NCI-H510A treated with DMSO at 0.1 percent for 48 hours (cell line): ENCODE results near the gene TAF10.

Experiments used
- DNase-seq: peaks from one replicate; lab custom pipeline; 2025; lab: John Stamatoyannopoulos, UW

TAF10 gene

DNA sequence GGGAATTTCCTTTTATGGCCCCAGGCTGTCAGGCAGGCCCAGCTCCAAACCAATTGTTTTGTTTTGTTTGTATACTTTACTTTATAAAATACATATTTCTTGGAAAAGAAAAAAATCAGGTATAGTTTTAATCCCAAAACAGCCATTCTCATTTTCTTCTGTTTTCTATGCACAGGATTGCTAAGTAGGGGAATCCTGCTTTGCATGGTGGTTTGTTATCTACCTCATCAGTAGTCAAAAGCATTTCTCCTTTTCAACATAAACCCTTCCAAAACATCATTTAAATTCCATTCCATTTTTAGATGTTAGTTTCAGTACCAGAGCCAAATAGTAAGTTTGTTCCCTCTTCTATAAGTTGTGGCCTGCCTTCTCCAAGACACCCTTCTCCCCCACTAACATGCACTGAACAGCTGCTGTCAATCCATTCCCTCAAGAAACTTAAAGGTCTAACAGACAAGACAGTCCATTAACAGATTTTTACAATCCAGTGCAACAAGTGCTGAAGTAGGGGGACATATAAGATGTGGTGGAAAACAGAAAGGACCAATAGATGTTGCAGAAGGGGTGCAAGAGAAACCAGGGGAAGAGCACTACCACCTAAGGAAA is 4.7 kb downstream of the TAF10 start:
- DNase-seq, result no peak

DNA sequence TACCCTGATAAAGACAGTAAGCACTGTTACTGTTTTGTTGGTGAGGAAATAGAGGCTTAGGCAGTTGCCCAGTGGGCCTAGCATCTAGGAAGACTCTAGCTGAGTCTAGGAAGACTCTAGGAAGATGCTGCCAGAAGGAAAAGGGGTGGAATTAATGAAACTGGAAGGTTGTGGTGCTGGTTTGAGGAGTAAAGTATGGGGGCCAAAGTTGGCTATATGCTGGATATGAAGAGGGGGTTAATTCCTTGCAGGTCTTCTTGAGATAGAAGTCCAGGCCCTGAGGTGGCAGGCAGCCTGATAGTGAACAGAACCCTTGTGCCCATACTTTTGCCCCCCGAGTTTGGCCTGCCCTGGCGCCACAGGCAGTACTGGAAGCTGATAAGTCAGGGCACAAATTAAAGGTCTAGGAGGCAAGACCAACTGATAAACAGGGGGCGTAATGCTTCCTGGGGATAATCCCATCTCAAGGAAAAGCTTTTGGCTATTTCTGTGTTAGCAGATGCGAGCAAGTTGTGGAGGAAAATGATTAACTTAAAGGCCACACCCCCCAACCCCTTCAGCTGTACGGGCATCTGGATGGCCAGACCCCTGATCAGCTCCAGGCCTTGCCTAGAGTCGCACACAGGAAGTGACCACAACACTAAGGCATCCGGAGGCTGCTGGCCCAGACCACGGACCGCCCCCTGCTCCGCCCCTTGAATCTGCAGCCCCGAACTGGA is 5.4 kb downstream of the TAF10 start:
- DNase-seq, result peak; percentile 32

DNA sequence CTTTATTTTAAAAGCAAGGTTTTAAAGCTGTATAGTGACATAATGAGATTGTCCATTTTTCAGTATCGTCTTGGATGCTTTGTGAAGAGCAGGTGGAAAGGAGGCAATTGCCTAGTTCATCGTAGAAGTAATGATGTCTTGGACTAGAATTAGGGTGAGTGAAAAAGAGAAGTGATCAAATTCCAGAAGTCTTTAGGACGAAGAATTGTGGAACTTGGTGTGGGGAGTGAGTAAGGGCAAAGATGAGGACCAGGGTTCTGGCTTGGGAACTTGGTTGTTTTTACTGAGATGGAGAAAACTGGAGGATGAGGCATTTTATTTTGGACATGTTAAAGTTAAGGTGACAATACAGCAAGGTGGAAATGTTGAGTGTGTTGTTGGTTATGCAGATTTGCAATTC is 7.2 kb downstream of the TAF10 start:
- no peak for DNase-seq

GRCh38 chr11:6604081-6604626 is 7.9 kb downstream of the TAF10 start:
- peak; percentile 15 for DNase-seq

- DNase-seq, result peak; percentile 48
Observed at GRCh38 chr11:6603287-6604080, 8.5 kb downstream of the TAF10 start, which contains the start of the genes ILK and RRP8. TSS of gene ILK (plus strand) at chr11:6603774. CDS start at chr11:6604272, 498 bp downstream. TSS of gene RRP8 (minus strand) at chr11:6603616. CDS start at chr11:6603502, 114 bp downstream.

DNA sequence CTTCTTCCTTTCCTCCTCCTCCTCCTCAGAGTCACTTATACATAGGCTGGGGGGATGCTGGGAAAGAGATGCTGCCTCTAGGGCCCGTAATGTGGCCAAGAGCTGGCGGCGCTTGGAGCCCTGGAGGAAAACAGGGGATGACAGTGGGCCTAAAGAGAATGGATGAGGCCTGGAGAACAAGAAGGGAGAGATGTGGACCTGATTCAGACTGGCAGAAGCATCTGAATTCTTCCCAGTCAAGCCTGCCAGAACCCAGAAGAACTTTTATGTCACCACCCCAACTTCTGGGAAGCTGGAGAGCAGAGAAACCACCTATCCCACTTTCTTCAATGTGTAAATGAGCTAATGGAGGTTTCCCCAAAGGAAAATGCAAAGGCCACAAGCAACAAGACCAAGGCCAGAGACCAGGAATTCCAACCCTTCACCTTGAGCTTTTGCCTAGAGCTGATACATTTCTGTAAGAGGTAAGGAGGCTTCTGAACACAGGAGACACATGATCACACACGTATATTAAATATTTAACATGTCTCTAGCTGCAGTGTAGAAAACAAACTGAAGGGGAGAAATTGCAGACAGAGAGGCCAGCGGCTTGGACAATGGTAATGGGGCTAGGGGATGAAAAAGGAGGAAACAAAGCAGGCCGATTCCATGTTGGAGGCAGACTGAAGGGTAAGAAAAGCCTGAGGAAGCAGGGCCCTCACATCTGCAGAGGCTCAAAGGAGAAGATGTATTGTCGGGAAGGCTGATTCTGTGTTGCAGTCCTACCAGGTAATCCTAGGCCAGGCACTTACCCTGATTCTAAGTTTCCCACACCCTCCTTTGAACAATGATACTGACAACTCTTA is 9.7 kb downstream of the TAF10 start:
- DNase-seq, result no peak

DNA sequence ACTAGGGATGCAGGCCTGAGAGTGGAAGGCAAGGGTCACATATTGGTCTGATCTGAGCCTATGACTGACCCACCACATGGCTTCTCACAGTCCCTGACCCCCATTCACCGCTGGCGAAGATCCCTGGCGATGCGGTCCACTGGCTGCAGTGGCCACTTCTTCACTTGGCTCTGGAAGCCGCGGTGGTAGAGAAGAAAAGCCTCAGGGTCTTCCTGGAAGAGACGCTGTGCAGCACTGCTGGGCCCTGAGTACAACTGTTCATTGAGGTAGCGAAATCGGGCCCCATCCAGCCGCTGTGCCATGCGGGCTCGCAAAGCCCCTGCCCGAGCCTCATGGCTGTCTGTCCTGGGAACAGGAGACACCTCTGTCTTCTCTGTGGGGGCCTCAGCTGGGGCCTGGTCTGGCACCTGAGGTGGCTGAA is 11.0 kb downstream of the TAF10 start:
- DNase-seq, result no peak

- DNase-seq, result no peak
Observed at GRCh38 chr11:6599881-6600390, 12.1 kb downstream of the TAF10 start.

- no peak for DNase-seq
Observed at GRCh38 chr11:6599449-6599848, 12.6 kb downstream of the TAF10 start.

DNA sequence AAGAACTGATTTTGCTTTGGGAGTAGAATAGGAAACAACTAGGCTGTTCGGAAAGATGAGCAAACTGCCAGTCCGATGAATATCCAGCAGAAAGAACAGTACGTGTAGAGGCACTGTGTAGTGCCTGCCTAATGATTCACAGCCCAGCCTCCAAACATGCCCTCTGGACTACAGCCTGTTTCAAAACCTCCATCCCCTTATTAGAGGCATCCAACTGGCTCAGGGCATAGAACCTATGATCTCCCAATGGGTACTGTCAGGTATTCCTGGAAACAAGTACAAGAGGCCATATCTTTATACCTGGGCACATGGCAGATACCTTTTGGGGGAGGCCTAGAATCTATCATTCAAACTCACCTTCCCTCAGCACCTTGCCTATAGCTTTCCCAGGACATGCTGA is 13.5 kb downstream of the TAF10 start:
- DNase-seq, result no peak

DNA sequence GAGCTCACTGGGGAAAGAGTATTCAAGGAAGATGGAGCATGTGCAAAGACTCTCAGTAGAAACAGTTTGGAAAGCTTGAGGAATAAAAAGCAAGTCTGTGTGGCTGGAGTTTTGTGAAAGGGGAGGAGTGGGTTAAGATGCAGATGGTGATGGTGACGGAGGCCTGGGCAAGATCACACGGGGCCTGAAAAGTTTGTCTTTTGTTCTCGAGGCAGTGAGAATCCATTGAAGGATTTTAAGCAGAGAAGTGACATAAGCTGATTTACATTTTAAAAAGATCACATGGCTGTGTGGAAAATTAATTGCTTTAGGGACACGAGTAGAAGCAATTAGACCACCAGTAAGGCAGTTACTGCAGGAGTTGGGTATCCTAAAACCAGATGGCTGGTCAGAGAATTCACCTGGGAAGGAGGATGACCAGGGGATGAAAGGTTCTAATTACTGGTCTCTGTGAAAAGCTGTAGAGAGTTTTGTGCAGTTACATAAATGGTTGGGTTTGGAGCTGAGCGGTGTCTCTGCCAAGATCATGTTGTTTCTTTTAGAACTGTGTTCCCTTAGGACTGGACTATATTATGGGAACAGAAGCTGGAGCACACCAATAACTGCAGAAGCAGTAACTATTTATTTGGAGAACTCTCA is 15.7 kb downstream of the TAF10 start:
- no peak for DNase-seq

- DNase-seq, result no peak
Observed at GRCh38 chr11:6594142-6594768, 17.8 kb downstream of the TAF10 start.

GRCh38 chr11:6588018-6588417 is 24.0 kb downstream of the TAF10 start:
- no peak for DNase-seq

GRCh38 chr11:6587360-6587953 is 24.6 kb downstream of the TAF10 start:
- peak; percentile 3 for DNase-seq

DNA sequence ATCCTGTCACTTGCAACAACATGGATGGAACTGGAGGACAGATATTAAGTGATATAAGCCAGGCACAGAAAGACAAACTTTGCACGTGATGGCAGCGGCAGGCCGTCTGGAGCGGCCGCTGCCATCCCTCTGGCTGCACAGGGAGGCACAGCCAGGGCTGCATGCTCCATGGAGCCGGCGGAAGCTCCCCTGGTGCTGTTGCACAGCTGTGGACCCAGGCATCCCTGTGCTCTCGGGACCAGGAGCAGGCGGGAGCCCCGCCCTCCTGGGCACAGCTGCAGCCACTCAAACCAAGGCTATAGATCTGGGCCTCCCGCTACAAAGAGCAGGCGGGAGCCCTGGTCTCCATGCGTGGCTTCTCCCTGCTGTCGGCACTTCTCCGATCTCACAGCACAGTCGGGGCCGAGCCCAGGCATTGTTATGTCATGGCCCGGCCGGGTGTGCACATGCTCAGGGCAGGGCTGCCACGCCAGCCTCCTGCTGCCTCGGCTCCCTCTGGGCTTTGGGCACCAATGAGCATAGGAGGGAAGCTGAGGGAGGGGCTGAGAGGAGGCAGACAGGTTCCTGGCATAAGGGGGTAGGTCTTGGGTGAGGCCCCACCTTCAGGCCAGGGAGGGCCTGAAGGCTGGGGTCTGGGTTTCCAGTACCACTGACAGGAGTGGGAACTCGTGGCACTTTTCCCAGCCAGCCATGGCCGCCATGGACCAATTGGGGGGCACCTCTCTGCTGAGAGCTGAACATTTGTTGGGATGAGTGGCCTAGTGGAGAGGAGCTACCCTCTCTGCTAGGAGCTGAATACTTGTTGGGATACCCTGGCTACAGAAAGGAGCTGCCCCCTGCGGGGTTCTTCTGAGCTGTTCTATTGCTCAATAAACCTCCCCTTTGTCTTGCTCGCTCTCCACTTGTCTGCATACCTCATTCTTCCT is 25.3 kb downstream of the TAF10 start:
- peak; percentile 40 for DNase-seq

- DNase-seq, result no peak
Observed at GRCh38 chr11:6584528-6584927, 27.5 kb downstream of the TAF10 start.

DNA sequence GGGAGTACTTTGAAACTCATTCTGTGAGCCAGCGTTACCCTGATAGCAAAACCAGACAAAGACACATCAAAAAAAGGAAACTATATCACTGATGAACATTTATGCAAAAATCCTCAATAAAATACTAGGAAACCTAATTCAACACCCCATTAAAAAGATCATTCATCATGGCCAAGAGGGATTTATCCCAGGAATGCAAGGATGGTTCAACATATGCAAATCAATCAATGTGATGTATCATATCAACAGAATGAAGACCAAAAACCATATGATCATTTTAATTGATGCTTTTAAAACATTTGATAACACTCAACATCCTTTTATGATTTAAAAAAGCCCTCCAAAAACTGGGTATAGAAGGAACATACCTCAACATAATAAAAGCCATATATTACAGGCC is 28.4 kb downstream of the TAF10 start:
- DNase-seq, result no peak

DNA sequence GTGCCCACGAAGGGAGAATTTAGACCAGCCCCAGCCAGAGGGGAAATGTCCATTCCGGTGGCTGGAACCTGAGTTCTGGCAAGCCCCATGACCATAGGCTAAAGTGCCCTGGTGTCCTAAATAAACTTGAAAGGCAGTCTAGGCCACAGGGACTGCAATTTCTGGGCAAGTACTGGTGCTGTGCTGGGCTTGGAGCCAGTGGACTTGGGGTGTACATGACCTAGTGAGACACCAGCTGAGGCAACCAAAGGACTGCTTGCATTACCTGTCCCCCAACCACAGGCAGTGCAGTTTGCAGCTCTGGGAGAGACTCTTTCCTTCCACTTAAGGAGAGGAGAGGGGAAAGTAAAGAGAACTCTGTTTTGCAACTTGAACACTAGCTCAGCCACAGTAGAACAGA is 32.3 kb downstream of the TAF10 start:
- DNase-seq, result no peak

DNA sequence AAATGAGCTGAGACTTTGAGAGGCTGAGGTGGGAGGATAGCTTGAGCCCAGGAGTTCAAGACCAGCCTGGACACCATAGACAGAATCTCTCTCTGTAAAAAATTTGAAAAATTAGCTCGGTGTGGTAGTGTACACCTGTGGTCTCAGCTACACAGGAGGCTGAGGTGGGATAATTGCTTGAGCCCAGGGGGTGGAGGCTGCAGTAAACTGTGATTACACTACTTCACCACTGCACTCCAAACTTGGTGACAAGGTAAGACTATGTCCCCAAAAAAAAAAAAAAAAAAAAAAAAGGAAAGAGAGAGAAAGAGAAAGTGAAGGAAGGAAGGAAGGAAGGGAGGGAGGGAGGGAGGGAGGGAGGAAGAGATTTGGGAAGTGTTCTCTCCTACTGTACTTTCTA is 33.9 kb downstream of the TAF10 start:
- DNase-seq, result no peak
